NB4 (cell line): ENCODE data around the gene SUSD5.

Source experiments
- CTCF ChIP-seq: IDR thresholded peaks from one replicate; pipeline ENCODE4 v1.5.1; 2012; ENCODE audit warnings: low read depth, low read length
- POLR2A ChIP-seq: IDR thresholded peaks from 2 replicates; pipeline ENCODE4 v1.6.1; 2011; ENCODE audit warnings: mild to moderate bottlenecking; ENCODE audit not compliant: insufficient read length; ENCODE audit errors: extremely low read depth

GRCh38 chr3:33149342-33149741 is 69.3 kb downstream of the SUSD5 start:
- TF ChIP-seq CTCF (no peak), POLR2A (no peak)
